Stimulated activated CD4-positive, alpha-beta T cell treated with anti-CD3 and anti-CD28 coated beads, TNF-alpha, amount 100 ng/mL, for 24 hours (primary cell): ENCODE measurements around the gene KIAA0825.
A peak's percentile ranks its signal among the peaks of the same experiment; 100 is the strongest.
"Not testable (repeated sequence)": the region's sequence is repeated elsewhere in the genome, so short reads cannot be mapped to it uniquely, and the experiment has no call there.

Experiments
- DNase-seq, 3 experiments: peaks; one replicate each; pipeline ENCODE4 v3.0.0-alpha.2; 2020; ENCODE audit warnings: low read depth in 3 of 3

KIAA0825 gene

DNA sequence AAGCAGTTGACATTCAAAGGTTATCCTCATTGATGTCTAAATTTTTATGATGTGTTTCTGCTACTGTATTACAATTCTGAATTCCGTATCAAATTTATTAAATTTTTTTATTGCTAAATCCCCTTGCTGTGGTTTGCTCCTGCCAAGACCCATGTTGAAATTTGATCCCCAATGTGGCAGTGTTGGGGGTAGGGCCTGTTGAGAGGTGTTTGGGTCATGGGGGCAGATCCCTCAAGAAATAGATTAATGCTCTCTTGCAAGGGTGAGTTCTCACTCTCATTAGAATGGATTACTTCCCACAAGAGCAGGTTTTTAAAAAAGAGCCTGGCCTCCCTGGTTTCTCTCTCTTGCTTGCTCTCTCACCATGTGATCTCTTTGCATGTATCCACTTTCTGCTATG is 442.5 kb downstream of the KIAA0825 start:
- no peak for DNase-seq

DNA sequence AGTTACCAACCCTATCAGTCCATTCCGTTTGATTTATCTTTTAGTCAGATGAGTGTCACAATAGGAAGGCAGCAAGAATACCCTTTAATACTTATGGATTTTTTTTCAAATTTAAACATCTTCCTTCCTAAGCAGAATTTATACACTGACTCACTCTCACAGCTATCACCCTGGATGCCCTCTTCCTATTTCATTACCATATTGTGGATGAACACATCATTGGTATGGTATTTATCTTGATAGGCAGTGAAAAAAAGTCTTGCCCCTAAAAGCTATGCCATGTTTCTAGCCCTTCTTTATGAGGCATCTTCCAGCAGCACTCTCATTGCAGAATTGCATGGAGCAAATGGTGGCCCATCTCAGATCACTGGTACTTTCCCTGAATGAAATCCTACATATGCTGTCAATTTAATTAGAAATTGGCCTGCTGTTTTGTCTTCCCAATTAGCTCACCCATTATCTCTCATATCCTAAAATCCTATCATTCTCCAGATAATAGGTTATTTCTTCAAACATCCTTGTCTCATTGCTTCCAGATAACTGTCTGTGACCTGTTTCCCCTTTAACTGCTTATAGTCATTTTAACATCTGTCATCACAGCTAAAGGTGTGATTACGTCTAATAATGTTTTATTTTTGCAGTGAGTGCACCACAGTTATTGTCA is 443.5 kb downstream of the KIAA0825 start:
- no peak for DNase-seq

DNA sequence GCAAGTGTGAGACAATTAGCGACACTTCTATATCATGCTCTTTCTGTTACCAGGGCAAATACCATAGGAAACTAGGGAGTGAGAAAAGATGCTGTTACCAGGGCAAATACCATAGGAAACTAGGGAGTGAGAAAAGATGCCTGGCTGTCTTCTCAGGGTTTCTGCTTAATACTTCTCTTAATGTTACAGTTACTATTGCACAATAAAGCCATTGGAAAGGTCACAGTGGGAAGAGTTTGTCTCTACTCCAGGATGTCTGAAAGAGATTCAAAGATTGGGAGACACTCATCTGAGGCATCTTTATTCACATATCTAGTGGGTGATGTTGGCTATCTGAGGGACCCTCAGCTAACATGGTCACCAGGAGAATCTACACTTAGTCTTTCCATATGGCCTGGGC is 445.3 kb downstream of the KIAA0825 start:
- no peak for DNase-seq

DNA sequence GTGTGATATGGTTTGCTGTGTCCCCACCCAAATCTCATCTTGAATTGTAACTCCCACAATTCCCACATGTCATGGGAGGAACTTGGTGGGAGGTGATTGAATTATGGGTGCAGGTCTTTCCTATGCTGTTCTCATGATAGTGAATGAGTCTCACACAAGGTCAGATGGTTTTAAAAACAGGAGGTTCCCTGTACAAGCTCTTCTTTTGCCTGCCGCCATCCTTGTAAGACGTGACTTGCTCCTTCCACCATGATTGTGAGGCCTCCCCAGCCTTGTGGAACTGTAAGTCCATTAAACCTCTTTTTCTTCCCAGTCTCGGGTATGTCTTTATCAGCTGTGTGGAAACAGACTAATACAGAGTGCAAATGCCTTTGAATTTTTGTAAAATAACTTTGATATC is 447.3 kb downstream of the KIAA0825 start:
- not testable (repeated sequence) for DNase-seq

DNA sequence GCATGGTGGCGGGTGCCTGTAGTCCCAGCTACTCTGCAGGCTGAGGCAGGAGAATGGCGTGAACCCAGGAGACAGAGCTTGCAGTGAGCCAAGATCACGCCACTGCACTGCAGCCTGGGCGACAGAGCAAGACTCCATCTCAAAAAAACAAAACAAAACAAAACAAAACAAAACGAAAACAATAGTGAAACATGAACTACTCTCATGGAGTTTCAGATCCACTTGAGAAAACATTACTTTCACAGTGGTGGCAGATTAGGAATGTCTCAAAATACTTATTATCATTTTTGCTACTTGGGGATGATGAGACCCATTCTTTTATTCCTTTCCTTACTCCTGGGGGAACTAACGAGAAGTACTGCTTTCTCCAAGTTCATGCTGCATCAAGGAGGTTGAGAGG is 448.2 kb downstream of the KIAA0825 start:
- not testable (repeated sequence) for DNase-seq

DNA sequence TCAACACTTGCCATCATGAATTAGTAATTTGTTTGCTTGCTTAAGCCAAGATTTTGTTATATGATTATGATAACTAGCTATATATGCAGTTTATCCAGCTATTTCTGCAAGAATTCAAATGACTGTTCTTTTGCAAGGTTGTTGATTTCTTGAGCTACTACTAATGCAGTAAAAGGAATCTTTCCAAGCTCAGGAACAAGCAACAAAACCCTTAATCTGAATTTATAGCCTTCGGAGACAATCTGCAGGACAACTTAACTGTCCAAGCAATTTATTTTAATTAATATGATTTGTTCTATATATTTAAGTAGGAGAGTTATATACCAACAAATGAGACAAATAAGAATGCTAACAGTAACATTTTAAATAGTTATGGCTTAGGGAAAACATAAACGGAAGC is 450.3 kb downstream of the KIAA0825 start:
- DNase-seq: no peak

DNA sequence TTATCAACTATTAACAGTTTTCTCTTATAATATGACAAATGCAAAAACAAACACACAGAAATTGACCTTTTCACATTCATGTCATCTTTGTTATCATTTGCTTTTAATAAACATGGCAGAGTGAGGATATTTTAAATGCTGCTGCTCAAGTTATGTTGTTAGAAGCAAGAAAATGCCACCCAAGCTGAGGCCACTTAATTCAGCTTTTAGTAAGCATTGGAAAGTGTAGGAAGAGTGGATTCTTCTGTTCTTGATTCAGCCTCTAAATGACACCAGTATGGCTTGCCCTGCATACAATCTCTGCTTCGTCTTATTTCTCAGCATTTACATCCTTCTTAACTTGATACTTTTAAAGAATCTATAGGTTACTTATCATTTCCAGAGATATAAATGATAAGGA is 456.6 kb downstream of the KIAA0825 start:
- DNase-seq: no peak

DNA sequence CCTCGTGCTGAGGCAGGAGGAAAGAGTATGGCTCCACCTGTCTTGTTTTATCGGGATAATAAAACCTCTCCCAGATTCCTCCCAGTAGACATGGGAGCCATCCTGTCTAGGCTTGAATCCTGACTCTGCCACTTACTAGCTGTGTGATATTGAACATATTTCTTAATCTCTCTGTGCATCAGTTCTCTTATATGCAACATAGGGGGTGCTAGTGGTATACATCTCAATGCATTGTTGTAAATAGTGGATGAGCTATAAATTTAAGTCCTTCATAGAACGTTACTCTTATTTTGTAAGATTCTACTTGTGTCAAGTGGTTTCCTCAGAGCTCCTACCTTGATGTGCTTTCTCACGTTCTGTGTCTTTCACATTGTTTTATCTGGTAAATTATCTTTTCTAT is 459.3 kb downstream of the KIAA0825 start:
- no peak for DNase-seq

DNA sequence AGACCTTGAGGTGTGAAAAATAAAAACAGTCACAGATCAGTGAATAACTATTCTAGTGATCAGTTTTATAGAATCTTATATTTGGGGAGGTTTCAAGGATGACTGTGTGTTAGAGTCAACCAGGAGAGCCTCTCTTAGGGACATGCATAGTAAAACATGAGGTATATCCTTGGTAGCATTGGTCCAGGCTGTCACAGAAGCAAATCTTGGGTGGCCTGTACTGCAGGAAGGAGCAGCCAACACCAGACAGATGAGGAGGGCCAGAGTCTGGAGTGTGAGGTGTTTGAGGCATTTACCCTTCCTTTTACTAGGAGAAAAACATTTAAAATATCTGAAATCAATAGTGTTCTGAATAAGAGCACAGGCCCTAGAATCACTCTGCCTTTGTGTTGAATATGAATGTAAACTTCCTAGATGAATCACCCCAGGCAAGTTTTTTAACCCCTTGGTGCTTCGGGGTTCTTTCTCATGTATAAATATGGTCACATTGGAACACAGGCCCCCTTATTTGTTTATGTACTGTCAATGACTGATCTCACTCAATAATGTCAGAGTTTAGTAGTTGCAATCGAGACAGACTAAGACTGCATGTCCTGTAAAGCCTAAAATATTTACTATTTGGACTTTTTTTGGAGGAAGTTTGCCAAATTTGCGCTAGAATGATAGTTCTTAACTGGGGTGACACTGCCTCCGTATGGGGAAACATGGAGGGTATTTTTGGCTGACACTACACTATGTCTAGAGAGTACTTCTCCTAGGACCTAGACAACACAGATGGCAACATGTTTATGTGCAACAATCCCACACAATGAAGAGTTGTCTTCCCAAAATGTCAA is 460.5 kb downstream of the KIAA0825 start:
- no peak for DNase-seq

DNA sequence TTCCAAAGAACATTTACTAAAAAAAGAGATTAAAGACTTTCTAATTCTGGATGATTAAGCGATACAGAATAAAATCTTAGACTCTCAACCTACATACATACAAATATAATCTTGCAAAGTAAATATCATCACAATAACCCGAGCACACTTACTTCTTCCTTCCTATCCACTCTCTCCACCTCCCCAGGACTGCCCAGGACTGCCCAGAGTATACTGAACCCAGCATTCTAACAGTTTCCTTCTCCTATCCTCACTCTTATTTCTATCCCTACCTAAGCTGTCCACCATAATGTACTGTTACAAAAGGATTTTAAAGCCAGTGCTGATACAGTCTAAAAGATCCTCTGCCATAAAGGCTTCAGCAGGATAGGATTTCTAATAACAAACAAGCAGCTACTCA is 463.7 kb downstream of the KIAA0825 start:
- no peak for DNase-seq

DNA sequence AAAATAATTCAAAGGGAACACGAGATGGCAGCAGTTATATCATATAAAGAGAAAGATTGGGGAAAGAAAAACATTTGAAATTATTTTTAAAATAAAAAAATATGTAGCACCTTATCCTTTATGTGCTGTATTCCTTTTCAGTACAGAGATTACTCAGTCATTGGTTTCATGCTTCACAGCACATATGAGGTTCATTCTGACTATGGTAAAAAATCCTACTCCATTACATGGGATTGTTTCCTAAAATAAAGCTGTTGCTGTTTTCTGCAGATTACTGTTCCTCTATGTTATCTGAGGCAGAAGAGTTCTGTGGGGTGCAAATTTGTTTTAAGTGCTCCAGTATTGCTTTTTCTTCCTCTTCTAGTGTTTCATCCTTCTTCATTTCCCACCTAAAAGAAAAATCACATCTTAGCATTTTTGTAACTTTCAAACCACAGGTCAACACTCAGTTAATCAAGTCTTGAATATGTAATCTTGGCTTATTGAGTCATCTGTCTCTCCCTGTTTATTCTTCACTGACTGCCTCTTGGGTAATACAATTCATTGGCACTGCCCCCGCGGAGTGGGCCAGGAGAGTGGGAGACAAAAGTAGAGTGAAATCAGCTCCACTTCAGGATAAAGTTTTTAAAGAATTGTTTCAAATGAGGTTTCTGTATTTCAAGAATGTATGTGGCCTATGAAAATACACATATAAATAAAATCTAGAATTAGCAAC is 464.5 kb downstream of the KIAA0825 start:
- no peak for DNase-seq

DNA sequence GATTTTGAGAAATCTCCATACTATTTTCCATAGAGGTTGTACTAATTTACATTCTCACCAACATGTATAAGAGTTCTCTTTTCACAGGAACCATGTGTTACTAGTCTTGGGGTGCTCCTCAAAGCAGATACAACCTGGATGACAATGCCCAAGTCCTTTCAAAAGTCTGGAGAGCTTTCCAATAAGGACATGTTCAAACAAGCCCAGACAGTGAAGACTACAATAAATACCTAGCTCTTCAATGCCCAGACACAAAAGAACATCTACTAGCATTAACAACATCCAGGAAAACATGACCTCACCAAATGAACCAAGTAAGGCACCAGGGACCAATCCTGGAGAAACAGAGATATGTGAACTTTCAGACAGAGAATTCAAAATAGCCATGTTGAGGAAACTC is 474.8 kb downstream of the KIAA0825 start:
- DNase-seq: not testable (repeated sequence)

DNA sequence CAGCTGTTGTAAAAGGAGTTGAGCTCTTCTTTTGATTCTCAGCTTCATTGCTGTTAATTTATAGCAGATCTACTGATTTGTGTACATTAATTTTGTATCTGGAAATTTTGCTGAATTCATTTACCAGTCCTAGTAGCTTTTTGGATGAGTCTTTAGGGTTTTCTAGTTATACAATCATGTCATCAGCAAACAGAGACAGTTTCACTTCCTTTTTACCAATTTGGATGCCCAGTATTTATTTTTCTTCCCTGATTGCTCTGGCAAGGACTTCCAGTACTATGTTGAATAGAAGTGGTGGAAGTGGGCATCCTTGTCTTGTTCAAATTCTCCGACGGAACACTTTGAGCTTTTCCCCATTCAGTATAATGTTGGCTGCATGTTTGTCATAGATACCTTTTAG is 478.1 kb downstream of the KIAA0825 start:
- no peak for DNase-seq

DNA sequence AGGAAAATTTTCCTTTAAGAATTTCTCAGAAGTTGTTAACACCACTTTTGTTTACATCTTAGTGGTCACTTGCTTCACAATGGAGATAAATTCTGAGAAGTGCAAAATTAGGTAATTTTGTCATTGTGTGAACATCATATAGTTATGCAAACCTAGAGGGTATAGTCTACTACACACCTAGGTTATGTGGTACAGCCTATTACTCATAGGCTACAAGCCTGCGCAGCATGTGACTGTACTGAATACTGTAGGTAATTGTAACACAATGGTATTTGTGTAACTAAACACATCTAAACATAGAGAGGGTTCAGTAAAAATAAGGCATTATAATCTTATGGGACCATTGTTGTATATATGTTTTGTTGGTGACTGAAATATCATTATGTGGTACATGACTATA is 488.3 kb downstream of the KIAA0825 start:
- no peak for DNase-seq

DNA sequence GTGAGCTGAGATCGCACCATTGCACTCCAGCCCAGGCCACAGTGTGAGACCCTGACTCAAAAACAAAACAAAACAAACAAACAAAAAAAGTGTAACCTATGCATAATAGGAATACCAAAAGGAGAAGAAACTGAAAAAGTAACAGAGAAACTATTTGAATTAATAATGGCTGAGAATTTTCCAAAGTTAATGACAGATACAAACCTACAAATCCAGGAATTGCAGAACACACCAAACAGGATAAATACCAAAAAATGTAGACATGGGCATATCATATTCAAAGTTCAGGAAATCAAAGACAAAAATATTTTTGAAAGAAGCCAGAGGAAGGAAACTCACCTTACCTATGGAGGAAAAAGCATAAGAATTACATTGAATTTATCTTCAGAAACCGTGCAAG is 493.3 kb downstream of the KIAA0825 start:
- no peak for DNase-seq

DNA sequence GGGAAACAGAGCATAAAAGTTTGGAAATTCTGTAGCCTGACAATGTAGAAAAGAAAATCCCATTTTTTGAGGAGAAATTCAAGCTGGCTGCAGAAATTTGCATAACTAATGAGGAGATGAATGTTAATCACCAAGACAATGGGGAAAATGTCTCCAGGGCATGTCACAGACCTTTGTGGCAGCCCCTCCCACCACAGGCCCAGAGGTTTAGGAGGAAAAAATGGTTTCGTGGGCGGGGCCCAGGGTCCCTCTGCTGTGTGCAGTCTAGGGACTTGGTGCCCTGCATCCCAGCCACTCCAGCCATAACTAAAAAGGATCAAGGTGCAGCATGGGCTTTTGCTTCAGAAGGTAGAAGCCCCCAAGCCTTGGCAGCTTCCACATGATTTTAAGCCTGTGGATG is 502.1 kb downstream of the KIAA0825 start:
- DNase-seq: not testable (repeated sequence)

DNA sequence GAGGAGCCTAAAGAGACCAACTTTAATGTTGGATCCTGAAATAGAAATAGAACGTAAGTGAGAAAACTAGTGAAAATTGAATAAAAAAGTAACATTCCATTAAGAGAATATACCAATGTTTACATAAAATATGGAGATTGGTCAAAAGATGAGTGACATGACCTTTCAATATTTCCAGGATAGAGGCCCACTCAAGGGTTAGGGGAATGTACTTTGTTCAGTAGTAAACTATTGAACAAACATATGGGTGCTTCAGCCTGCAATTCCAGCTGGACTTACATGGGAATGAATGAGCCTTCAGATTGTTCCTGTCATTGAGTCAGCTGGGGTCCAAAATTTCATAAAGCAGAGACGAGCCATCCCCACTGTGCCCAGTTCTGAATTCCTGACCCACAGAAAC is 505.3 kb downstream of the KIAA0825 start:
- DNase-seq: no peak

DNA sequence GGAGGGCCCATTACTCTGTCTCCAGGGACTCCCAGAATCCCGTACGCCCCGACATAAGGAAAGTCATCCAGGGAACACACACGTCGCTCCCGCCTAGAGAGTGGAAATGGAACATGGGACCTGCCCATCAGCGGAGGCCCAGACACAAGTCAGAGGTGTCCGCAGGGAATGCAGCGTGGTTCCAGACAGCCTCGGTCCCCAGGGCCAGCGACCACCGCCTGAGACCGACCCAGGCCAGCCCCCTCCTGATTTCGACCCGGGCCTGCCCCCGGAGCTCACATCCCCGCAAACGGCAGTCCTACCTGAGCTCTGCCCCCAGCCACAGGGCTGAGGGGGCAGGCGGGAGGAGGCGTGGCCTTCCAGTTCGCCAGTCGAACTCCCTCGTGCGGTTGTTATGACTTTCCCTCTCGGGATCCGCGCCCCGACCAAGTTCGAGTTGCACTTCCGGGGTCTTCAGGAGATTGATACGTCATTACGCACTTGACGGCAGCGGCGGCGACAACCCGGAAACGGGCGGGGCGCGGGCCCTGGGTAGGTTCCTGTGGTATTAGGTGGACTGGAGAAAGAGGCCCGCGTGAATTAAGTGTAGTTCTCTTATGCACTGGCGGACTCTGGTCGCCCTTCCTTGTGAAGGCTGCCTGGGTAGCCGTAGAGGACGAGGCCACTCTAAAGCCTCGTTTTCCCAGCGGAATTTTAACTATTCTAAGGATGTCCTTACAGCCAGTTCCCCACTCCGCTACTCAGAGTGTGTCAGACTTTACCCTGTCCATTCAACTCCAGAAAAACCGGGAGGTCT is 507.0 kb downstream of the KIAA0825 start:
- peak; percentile 86 to 91 (median 89) for DNase-seq

DNA sequence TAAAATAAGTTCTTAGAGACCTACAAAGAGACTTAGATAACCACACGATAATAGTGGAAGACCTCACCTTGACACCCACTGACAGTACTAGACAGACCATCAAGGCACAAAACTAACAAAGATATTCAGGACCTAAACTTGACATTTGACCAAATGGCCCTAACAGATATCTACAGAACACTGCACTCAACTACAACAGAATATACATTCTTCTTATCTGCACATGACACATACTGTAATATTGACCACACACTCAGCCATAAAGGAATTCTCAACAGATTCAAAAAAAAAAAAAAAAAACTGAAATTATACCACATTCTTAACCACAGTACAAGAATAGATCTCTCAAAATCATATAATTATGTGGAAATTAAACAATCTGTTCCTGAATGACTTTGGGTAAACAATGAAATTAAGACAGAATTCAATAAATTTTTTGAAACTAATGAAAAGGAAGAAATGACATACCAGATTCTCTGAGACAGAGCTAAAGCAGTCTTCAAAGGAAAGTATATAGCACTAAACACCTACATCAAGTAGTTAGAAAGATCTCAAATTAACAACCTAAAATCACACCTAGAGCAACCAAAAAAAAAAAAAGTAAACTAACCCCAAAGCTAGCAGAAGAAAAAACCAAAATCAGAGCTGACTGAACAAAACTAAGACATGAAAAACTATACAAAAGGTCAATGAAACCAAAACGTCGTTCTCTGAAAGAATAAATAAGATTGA is 514.7 kb downstream of the KIAA0825 start:
- DNase-seq: no peak
